Measurements from ENCODE around the gene TMEM214.

The TMEM214 gene

GRCh38 chr2:27032495-27033252, at the start of gene TMEM214:
TSS of gene TMEM214 (plus strand) at chr2:27032965. CDS start at chr2:27033016, 51 bp downstream.
- DNase-seq (ENCODE audit: extremely low spot score): peak; percentile 96
- CTCF ChIA-PET: interaction anchor here (1.0 to 7.2 kb wide), 8 partner anchors 11 to 71 kb away, joined by 3 to 66 read pairs (median 6); partner anchors contain the start of gene AGBL5
- TF ChIP-seq CTCF (IDR thresholded peaks at IDR 0.05; ENCODE audit: control extremely low read depth, extremely low read depth, low read depth, missing control alignments): no peak
- POLR2A ChIA-PET: interaction anchor here (0.6 to 1.7 kb wide), 3 partner anchors 9 to 18 kb away, joined by 3 to 11 read pairs (median 3); partner anchors contain the start of gene AGBL5

GRCh38 chr2:26983746-26984145, 49.0 kb upstream of the TMEM214 start:
- TF ChIP-seq CTCF (IDR thresholded peaks at IDR 0.05; ENCODE audit: control extremely low read depth, extremely low read depth, low read depth, missing control alignments): no peak
- POLR2A ChIA-PET: no interaction called here
- no peak for DNase-seq (ENCODE audit: extremely low spot score)
- CTCF ChIA-PET: interaction anchor here (0.8 to 3.7 kb wide), 9 partner anchors 10 to 60 kb away, joined by 3 to 17 read pairs (median 4); no protein-coding TSS in a partner anchor

GRCh38 chr2:26985807-26986206, 47.0 kb upstream of the TMEM214 start:
- CTCF ChIA-PET: interaction anchor here (1.0 to 4.4 kb wide), 5 partner anchors 8 to 140 kb away, joined by 3 to 15 read pairs (median 4); no protein-coding TSS in a partner anchor
- POLR2A ChIA-PET: no interaction called here
- DNase-seq (ENCODE audit: extremely low spot score): no peak
- TF ChIP-seq CTCF (IDR thresholded peaks at IDR 0.05; ENCODE audit: control extremely low read depth, extremely low read depth, low read depth, missing control alignments): no peak

- TF ChIP-seq CTCF (IDR thresholded peaks at IDR 0.05; ENCODE audit: control extremely low read depth, extremely low read depth, low read depth, missing control alignments): no peak
- no peak for DNase-seq (ENCODE audit: extremely low spot score)
- POLR2A ChIA-PET: no interaction called here
- CTCF ChIA-PET: interaction anchor here (0.9 to 4.4 kb wide), 5 partner anchors 9 to 141 kb away, joined by 3 to 15 read pairs (median 9); no protein-coding TSS in a partner anchor
These were observed 46.2 kb upstream of the TMEM214 start for GRCh38 chr2:26986576-26986975.

GRCh38 chr2:26988058-26988860, 44.5 kb upstream of the TMEM214 start:
- DNase-seq (ENCODE audit: extremely low spot score): no peak
- POLR2A ChIA-PET: no interaction called here
- CTCF ChIA-PET: interaction anchor here (1.3 to 4.4 kb wide), 7 partner anchors 10 to 142 kb away, joined by 3 to 15 read pairs (median 9); no protein-coding TSS in a partner anchor
- TF ChIP-seq CTCF (IDR thresholded peaks at IDR 0.05; ENCODE audit: control extremely low read depth, extremely low read depth, low read depth, missing control alignments): no peak

GRCh38 chr2:26989156-26989555, 43.6 kb upstream of the TMEM214 start:
- POLR2A ChIA-PET: no interaction called here
- DNase-seq (ENCODE audit: extremely low spot score): no peak
- CTCF ChIA-PET: interaction anchor here (1.3 to 4.4 kb wide), 6 partner anchors 9 to 46 kb away, joined by 3 to 15 read pairs (median 8); no protein-coding TSS in a partner anchor

More at GRCh38 chr2:26989156-26989555, 43.6 kb upstream of the TMEM214 start:
- TF ChIP-seq CTCF (IDR thresholded peaks at IDR 0.05; ENCODE audit: control extremely low read depth, extremely low read depth, low read depth, missing control alignments): no peak
